ENCODE results near the gene NDUFB10. TPM values are rescaled to one million over a fixed set of nuclear protein-coding genes. Genes with fewer than 3 reads are reported as not detected.
A peak's percentile ranks its signal among the peaks of the same experiment; 100 is the strongest.

The NDUFB10 gene
- total and polyA plus RNA-seq, 9 donors, result 81.5 to 176 (median 106) TPM

DNA sequence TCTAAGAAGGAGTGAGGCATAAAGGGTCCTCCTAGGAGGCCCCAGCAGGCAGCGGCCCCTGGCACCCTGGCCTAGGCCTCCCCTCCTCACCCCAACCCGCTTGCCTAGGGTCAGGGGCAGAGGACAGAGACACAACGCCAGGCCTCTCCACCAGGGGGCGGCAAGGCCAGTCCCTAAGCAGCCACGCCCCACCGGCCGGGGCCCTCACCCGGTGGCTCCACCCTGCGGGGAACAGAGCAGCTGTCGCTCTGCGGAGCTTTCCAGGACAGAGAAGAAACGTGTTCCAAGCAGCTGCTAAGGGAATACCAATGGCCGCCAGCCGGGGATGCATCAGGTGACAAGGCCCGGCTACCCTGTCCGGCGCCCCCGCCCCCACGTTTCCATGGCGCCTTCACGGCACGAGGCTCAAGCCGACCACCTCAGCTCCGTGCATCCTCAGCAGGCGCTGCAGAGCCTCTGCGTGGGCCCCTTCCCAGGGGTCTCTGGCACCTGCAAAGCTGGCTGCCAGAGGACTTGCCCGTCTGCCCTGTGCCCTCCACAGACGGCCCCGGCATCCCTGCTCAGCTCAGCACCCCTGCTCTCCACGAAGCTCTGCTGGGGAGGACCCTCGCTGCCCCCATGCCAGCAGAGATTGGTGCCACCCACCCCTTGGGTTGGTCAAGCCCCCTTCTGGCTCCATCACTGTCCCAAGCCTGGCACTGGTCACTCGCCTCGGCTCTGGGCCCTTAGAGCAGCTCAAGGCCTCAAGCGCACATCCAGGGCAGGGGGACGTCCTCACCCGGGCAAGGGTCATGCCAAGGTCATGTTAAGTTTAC is 44.7 kb downstream of the NDUFB10 start:
- H3K27me3 ChIP-seq, result no peaks in the 10 kb centered on the region
- H3K4me3 ChIP-seq, result no peak overlapping the region
- no peak overlapping the region for H3K27ac ChIP-seq
- no peaks in the 10 kb centered on the region for H3K36me3 ChIP-seq
- intact Hi-C loops (cut with DNase I), result no loop called here
- peaks cover 19% of the 10 kb centered on the region for H3K4me1 ChIP-seq (ENCODE audit: insufficient read depth)
- 27 to 40% (median 32%) methylated on average over 28 to 36 of the region's 36 CpGs for WGBS, 3 donors
- peak; percentile 66 to 84 (median 77) for DNase-seq
- H3K9me3 ChIP-seq, result no peaks in the 10 kb centered on the region
- TF ChIP-seq, protein P1, sequence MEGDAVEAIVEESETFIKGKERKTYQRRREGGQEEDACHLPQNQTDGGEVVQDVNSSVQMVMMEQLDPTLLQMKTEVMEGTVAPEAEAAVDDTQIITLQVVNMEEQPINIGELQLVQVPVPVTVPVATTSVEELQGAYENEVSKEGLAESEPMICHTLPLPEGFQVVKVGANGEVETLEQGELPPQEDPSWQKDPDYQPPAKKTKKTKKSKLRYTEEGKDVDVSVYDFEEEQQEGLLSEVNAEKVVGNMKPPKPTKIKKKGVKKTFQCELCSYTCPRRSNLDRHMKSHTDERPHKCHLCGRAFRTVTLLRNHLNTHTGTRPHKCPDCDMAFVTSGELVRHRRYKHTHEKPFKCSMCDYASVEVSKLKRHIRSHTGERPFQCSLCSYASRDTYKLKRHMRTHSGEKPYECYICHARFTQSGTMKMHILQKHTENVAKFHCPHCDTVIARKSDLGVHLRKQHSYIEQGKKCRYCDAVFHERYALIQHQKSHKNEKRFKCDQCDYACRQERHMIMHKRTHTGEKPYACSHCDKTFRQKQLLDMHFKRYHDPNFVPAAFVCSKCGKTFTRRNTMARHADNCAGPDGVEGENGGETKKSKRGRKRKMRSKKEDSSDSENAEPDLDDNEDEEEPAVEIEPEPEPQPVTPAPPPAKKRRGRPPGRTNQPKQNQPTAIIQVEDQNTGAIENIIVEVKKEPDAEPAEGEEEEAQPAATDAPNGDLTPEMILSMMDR (IDR thresholded peaks at IDR 0.05), result peak; percentile 57 to 71 (median 60)
- TF ChIP-seq EP300 (IDR thresholded peaks at IDR 0.05), result no peak

DNA sequence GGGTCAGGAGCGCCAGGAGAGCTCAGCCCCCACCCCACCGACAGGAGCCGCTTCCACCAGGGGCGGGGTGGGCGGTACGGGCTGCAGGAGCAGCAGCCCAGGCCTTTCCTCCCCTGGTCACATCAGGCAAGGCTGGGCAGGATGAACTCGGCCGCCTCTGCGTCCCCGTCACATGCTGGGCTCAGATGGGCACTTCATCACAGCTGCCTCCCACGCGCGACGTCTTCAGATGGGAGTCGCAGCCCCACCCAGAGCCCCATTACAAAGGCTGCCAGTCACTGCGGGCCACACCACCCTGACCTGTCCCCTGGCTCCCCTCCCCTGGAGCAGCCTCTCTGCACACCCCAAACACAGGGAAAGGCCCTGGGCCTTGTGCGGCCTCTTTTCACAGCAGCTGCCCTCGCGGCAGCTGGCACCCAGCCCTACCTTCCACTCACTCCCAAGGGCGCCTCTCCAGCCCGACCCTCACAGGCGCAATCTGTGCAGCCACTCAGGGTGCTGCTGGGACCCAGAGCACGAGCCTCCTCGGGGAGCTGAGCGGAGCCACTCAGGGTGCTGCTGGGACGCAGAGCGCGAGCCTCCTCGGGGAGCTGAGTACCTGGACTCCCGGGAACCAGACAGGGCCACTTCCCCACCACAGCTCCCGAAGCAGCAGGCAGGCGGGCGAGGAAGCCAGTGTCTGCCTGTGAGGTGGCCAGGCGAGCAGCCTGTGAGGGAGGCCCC is 45.6 kb downstream of the NDUFB10 start:
- intact Hi-C loops (cut with DNase I), result no loop called here
- H3K4me1 ChIP-seq (ENCODE audit: insufficient read depth), result peaks cover 20% of the 10 kb centered on the region
- TF ChIP-seq, protein P1 (IDR thresholded peaks at IDR 0.05), result no peak
- TF ChIP-seq EP300 (IDR thresholded peaks at IDR 0.05) (no peak), POLR2A (IDR thresholded peaks at IDR 0.05) (no peak)

DNA sequence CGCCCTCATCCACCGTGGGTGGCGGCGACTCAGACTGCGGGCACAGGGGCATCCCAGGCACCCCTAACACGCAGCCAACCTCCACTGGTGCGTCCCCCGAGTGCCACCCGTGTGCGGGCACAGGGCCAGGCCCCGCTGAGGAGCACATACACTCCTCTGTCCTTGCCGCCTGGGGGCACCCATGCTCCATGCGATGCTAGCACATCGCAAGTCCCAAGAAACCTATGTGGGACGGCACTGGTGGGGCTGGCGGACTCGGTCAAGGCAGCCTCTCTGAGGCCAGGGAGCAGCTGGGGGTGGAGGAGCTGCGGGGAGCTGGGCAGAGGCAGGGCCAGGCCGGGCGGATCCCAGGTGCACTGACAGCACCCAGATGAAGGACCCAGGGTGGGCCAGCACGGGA is 46.3 kb downstream of the NDUFB10 start:
- no peak for TF ChIP-seq POLR2A (IDR thresholded peaks at IDR 0.05)
- TF ChIP-seq, protein P1 (IDR thresholded peaks at IDR 0.05), result no peak
- no peak for TF ChIP-seq EP300 (IDR thresholded peaks at IDR 0.05)
- intact Hi-C loops (cut with DNase I), result no loop called here
- peak in 2 of 5 donors; percentile 31 to 47 for DNase-seq

More for the DNA sequence above, 45.6 kb downstream of the NDUFB10 start:
- no peak overlapping the region for H3K4me3 ChIP-seq
- no peaks in the 10 kb centered on the region for H3K36me3 ChIP-seq
- no peaks in the 10 kb centered on the region for H3K27me3 ChIP-seq
- H3K27ac ChIP-seq, result no peak overlapping the region
- no peaks in the 10 kb centered on the region for H3K9me3 ChIP-seq
- DNase-seq, result peak in 2 of 5 donors; percentile 36 to 46
- WGBS, 3 donors, result 73 to 80% (median 77%) methylated on average over 34 of the region's 34 CpGs

DNA sequence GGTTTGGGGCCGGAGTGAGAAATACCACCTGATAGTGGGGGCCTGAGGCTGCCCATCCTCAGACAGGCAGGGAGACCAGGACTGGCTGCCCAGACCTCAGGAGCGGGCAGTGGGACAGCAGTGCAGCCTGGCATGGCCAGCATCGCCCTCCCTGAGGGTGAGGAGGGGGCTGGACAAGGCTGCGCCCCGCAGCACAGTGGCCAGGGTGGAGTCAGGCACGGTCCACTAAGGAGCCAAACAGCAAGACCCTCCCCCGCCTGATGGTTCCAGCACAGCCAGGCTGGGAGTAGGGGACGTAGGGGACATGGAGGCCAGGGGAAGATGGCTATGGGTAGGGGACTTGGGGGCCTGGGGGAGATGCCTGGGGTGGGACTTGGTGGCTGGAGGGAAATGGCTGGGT is 47.0 kb downstream of the NDUFB10 start:
- no peak overlapping the region for H3K4me3 ChIP-seq

More for the DNA sequence above, 46.3 kb downstream of the NDUFB10 start:
- H3K27me3 ChIP-seq, result no peaks in the 10 kb centered on the region
- 73 to 82% (median 76%) methylated on average over 20 to 21 of the region's 21 CpGs for WGBS, 3 donors
- no peak overlapping the region for H3K4me3 ChIP-seq
- no peaks in the 10 kb centered on the region for H3K9me3 ChIP-seq
- peaks cover 26% of the 10 kb centered on the region for H3K4me1 ChIP-seq (ENCODE audit: insufficient read depth)
- H3K36me3 ChIP-seq, result no peaks in the 10 kb centered on the region
- H3K27ac ChIP-seq, result no peak overlapping the region

More for the DNA sequence above, 47.0 kb downstream of the NDUFB10 start:
- Histone ChIP-seq H3K27ac (no peak overlapping the region), H3K9me3 (no peaks in the 10 kb centered on the region), H3K27me3 (no peaks in the 10 kb centered on the region), H3K36me3 (no peaks in the 10 kb centered on the region), H3K4me1 (ENCODE audit: insufficient read depth) (peaks cover 26% of the 10 kb centered on the region)
- intact Hi-C loops (cut with DNase I), result no loop called here
- DNase-seq, result peak in 1 of 5 donors; percentile 26
- TF ChIP-seq, protein P1 (IDR thresholded peaks at IDR 0.05), result no peak
- TF ChIP-seq EP300 (IDR thresholded peaks at IDR 0.05), result no peak
- no peak for TF ChIP-seq POLR2A (IDR thresholded peaks at IDR 0.05)
- 81 to 93% (median 92%) methylated on average over 8 of the region's 8 CpGs for WGBS, 3 donors

All from ovary (tissue), 9 donors.